PC-3 (cell line): ENCODE measurements around the gene POLR3G. TPM values are rescaled to one million over a fixed set of nuclear protein-coding genes. Genes with fewer than 3 reads are reported as not detected.
A peak's percentile ranks its signal among the peaks of the same experiment; 100 is the strongest.

Experiments used
- ATAC-seq: fragments of 200-7000 bp; cut with Tn5 transposase; 2 replicates; pipeline ENCODE4 v1.9.1; 2020; ENCODE audit warnings: mild to moderate bottlenecking, moderate library complexity
- BruUV-seq: library from RNA; stranded (reverse); fragments of 400-500 nt; replicated peaks from 2 replicates; lab custom pipeline; 2021; lab: Mats Ljungman, UMichigan
- CTCF ChIA-PET: fragments of 300-600 bp; sonication (Branson Sonifier 250); formaldehyde crosslinking; loops from one replicate; lab custom pipeline; 2022; ENCODE audit warnings: antibody characterized with exemption; lab: Charles Lee
- POLR2A ChIA-PET: fragments of 300-600 bp; sonication (Branson Sonifier 250); formaldehyde crosslinking; loops from one replicate; lab custom pipeline; 2022; ENCODE audit warnings: antibody characterized with exemption; ENCODE audit not compliant: unreplicated experiment; lab: Charles Lee
- DNase-seq: peaks from one replicate; pipeline ENCODE4 v3.0.0-alpha.2; 2015
- H2AFZ ChIP-seq: fragments of 300-600 bp; sonication (generic); 2 replicates; pipeline ENCODE4 v1.6.0; 2016; ENCODE audit warnings: antibody characterized with exemption, low read length
- H3F3A ChIP-seq: fragments of 300-600 bp; sonication (generic); one replicate; pipeline ENCODE4 v1.6.0; 2017; ENCODE audit warnings: antibody characterized with exemption, low read length, control low read depth, mild to moderate bottlenecking; ENCODE audit not compliant: unreplicated experiment
- H3K27ac ChIP-seq: fragments of 300-600 bp; sonication (generic); 2 replicates; pipeline ENCODE4 v1.5.1; 2016; ENCODE audit warnings: mild to moderate bottlenecking, low read length
- H3K27me3 ChIP-seq: fragments of 300-600 bp; sonication (generic); 2 replicates; pipeline ENCODE4 v1.6.1; 2016; ENCODE audit warnings: low read length, mixed read lengths
- H3K36me3 ChIP-seq: fragments of 300-600 bp; sonication (generic); 2 replicates; pipeline ENCODE4 v1.6.1; 2016; ENCODE audit warnings: low read depth, mixed run types, low read length, mixed read lengths
- H3K4me1 ChIP-seq: fragments of 300-600 bp; sonication (generic); 2 replicates; pipeline ENCODE4 v1.5.1; 2016; ENCODE audit warnings: low read length; ENCODE audit not compliant: insufficient read depth
- H3K4me2 ChIP-seq: fragments of 300-600 bp; sonication (generic); 2 replicates; pipeline ENCODE4 v1.6.0; 2016; ENCODE audit warnings: low read length
- H3K4me3 ChIP-seq: fragments of 300-600 bp; sonication (generic); 2 replicates; pipeline ENCODE4 v1.5.1; 2016; ENCODE audit warnings: mild to moderate bottlenecking, low read length, mixed read lengths
- H3K79me2 ChIP-seq: fragments of 300-600 bp; sonication (generic); 2 replicates; pipeline ENCODE4 v1.6.1; 2017; ENCODE audit warnings: low read length, mixed read lengths
- H3K9ac ChIP-seq: fragments of 300-600 bp; sonication (generic); 2 replicates; pipeline ENCODE4 v1.6.0; 2016; ENCODE audit warnings: mild to moderate bottlenecking, low read length
- H3K9me2 ChIP-seq: fragments of 300-600 bp; sonication (generic); replicated peaks from 2 replicates; pipeline ENCODE4 v1.6.1; 2016; ENCODE audit warnings: mixed run types, low read length, mixed read lengths
- H3K9me3 ChIP-seq: fragments of 300-600 bp; sonication (generic); 2 replicates; pipeline ENCODE4 v1.6.1; 2016; ENCODE audit warnings: low read length, mixed read lengths
- H4K20me1 ChIP-seq: fragments of 300-600 bp; sonication (generic); 2 replicates; pipeline ENCODE4 v1.6.1; 2016; ENCODE audit warnings: low read length, mixed read lengths
- CTCF ChIP-seq: fragments of 300-600 bp; sonication (generic); conservative IDR thresholded peaks from 2 replicates; pipeline ENCODE4 v1.5.1; 2017; ENCODE audit warnings: antibody characterized with exemption, low read depth, mild to moderate bottlenecking, low read length
- EZH2 ChIP-seq: fragments of 300-600 bp; sonication (generic); IDR thresholded peaks from one replicate; pipeline ENCODE4 v1.6.1; 2017; ENCODE audit warnings: antibody characterized with exemption, mild to moderate bottlenecking, low read length; ENCODE audit not compliant: unreplicated experiment
- EZH2phosphoT487 ChIP-seq: fragments of 300-600 bp; sonication (generic); IDR thresholded peaks from 2 replicates; pipeline ENCODE4 v1.6.1; 2018; ENCODE audit warnings: mild to moderate bottlenecking, antibody characterized with exemption, low read length, borderline replicate concordance
- intact Hi-C: fragments of 100-400 bp; cut with micrococcal nuclease; formaldehyde crosslinking; loops from 2 replicates; pipeline ENCODE4 v1.9.0; 2023
- total RNA-seq: library from RNA; depleted of rRNA; stranded (reverse); fragments of >200 nt; gene quantifications from 2 replicates; pipeline ENCODE4 v1.2.3, GENCODE V29; 2014

The POLR3G gene
- total RNA-seq, 1 experiment from 2014 or later, result 42.2 TPM

GRCh38 chr5:90529194-90529938, 54.7 kb downstream of the POLR3G start, which contains the start of gene LYSMD3:
Gene LYSMD3 (minus strand): TSS chr5:90529584. CDS start chr5:90525289, 4,295 bp downstream.
- peak within 1 kb of the TSS; percentile 88 for H3K4me2 ChIP-seq
- peak within 1 kb of the TSS; percentile 90 for H3K9ac ChIP-seq
- peaks cover under 1% of the 10 kb centered on the region for H3F3A ChIP-seq
- H2AFZ ChIP-seq, result peak within 1 kb of the TSS; percentile 97
- ChIA-PET POLR2A (interaction anchor here (1.4 kb wide), 1 partner anchor 55 kb away, joined by 5 read pairs; the partner anchor contains the start of genes MBLAC2 and POLR3G), CTCF (interaction anchor here (0.6 to 2.1 kb wide), 14 partner anchors 10 to 273 kb away, joined by 3 to 9 read pairs (median 4); partner anchors contain the start of genes MBLAC2 and POLR3G)
- intact Hi-C loops, result loop anchor here (1.0 kb wide), 3 partner anchors 10 to 55 kb away; partner anchors contain the start of genes MBLAC2 and POLR3G
- DNase-seq, result peak; percentile 99
- TF ChIP-seq EZH2 (no peak), EZH2phosphoT487 (no peak), CTCF (no peak)
- peak; percentile 90 for ATAC-seq
- H3K79me2 ChIP-seq, result peaks cover 36% of the 10 kb centered on the region
- peaks cover 35% of the 10 kb centered on the region for H3K4me1 ChIP-seq
- peak within 1 kb of the TSS; percentile 65 for H3K27ac ChIP-seq
- no TSS peak for BruUV-seq
- peaks cover 6% of the 10 kb centered on the region; the same call in 1 of the 2 replicates for H3K36me3 ChIP-seq
- H4K20me1 ChIP-seq, result peaks cover 11% of the 10 kb centered on the region; the same call in 1 of the 2 replicates
- H3K4me3 ChIP-seq, result peak within 1 kb of the TSS; percentile 85
- H3K9me2 ChIP-seq, result no peaks in the 10 kb centered on the region
- H3K9me3 ChIP-seq, result no peaks in the 10 kb centered on the region
- no peaks in the 10 kb centered on the region for H3K27me3 ChIP-seq

- Histone ChIP-seq H3K79me2 (peaks cover 36% of the 10 kb centered on the region), H2AFZ (peak overlapping the region; percentile 97), H3F3A (peaks cover 4% of the 10 kb centered on the region), H3K27me3 (no peaks in the 10 kb centered on the region), H3K4me2 (peak overlapping the region; percentile 88), H3K4me3 (peak overlapping the region; percentile 85), H3K4me1 (peaks cover 41% of the 10 kb centered on the region), H4K20me1 (peaks cover 11% of the 10 kb centered on the region; the same call in 1 of the 2 replicates), H3K9ac (peak overlapping the region; percentile 73), H3K9me3 (no peaks in the 10 kb centered on the region), H3K9me2 (no peaks in the 10 kb centered on the region), H3K36me3 (peaks cover 1% of the 10 kb centered on the region; the same call in 1 of the 2 replicates), H3K27ac (peak overlapping the region; percentile 65)
- peak; percentile 93 for DNase-seq
- peak; percentile 70 for ATAC-seq
- TF ChIP-seq CTCF (peak; percentile 92), EZH2phosphoT487 (no peak), EZH2 (no peak)
- POLR2A ChIA-PET, result interaction anchor here (0.6 to 1.4 kb wide), 3 partner anchors 56 to 93 kb away, joined by 3 to 6 read pairs (median 5); partner anchors contain the start of genes MBLAC2 and POLR3G
- CTCF ChIA-PET, result interaction anchor here (0.5 to 2.1 kb wide), 16 partner anchors 11 to 272 kb away, joined by 3 to 9 read pairs (median 4); partner anchors contain the start of genes MBLAC2 and POLR3G
- TSS peak; percentile 86 for BruUV-seq
- intact Hi-C loops, result loop anchor here (1.0 to 5.0 kb wide), 9 partner anchors 11 to 252 kb away; partner anchors contain the start of genes ADGRV1, MBLAC2 and POLR3G
These were observed 55.4 kb downstream of the POLR3G start for GRCh38 chr5:90529939-90530677.
